Esophagus muscularis mucosa (tissue), 4 donors: ENCODE results near the gene TPO. TPM values are rescaled to one million over a fixed set of nuclear protein-coding genes. Genes with fewer than 3 reads are reported as not detected.

Source experiments
- DNase-seq: peaks from one replicate; pipeline ENCODE4 v3.0.0-alpha.2; 2017; ENCODE audit errors: extremely low spot score
- H3K27ac ChIP-seq, 4 donors: fragments of 200-600 bp; sonication (generic); replicated peaks in 1 of 4; 1 replicate in 3 of 4; 2 replicates in 1 of 4; pipeline ENCODE4 v1.5.1; 2016 to 2019; ENCODE audit warnings: mild to moderate bottlenecking in 1 of 4
- H3K27me3 ChIP-seq, 4 donors: fragments of 200-600 bp; sonication (generic); one replicate each; pipeline versions ENCODE4 v1.5.1 to v1.6.0; 2016 to 2019
- H3K36me3 ChIP-seq, 4 donors: fragments of 200-600 bp; sonication (generic); one replicate each; pipeline ENCODE4 v1.5.1; 2016 to 2019
- H3K4me1 ChIP-seq, 4 donors: fragments of 200-600 bp; sonication (generic); one replicate each; pipeline ENCODE4 v1.5.1; 2016 to 2019
- H3K4me3 ChIP-seq, 4 donors: fragments of 200-600 bp; sonication (generic); 1 replicate in 2 of 4; 2 replicates in 2 of 4; pipeline ENCODE4 v1.5.1; 2016 to 2019; ENCODE audit warnings: mild to moderate bottlenecking in 4 of 4, moderate library complexity in 1 of 4
- H3K9me3 ChIP-seq, 4 donors: fragments of 200-600 bp; sonication (generic); 1 replicate in 3 of 4; 2 replicates in 1 of 4; pipeline ENCODE4 v1.5.1; 2016 to 2019
- EP300 ChIP-seq: sonication (generic); formaldehyde crosslinking; IDR thresholded peaks from one replicate; pipeline ENCODE4 v1.6.1; 2017; ENCODE audit warnings: antibody characterized with exemption
- POLR2A ChIP-seq: fragments of 450-650 bp; IDR thresholded peaks from one replicate; pipeline ENCODE4 v1.6.1; 2017; ENCODE audit warnings: antibody characterized with exemption, moderate library complexity, mild to moderate bottlenecking, low read depth
- POLR2AphosphoS5 ChIP-seq, 2 donors: sonication (generic); formaldehyde crosslinking; IDR thresholded peaks; one replicate each; pipeline ENCODE4 v1.6.1; 2017; ENCODE audit warnings: antibody characterized with exemption in 2 of 2
- WGBS: methylation state at CpG from one replicate; pipeline ENCODE4 v1.1.5; 2018; 5-methylcytosine and 5-hydroxymethylcytosine counted together
- intact Hi-C: fragments of 100-400 bp; cut with DNase I; formaldehyde crosslinking; loops from one replicate; pipeline ENCODE4 v1.15.1; 2023
- total RNA-seq, 4 donors: library from RNA; depleted of rRNA; stranded (reverse); fragments of >200 nt; gene quantifications; one replicate each; pipeline versions ENCODE4 v1.1.0 to v1.2.1, GENCODE V29; 2016
- TF ChIP-seq, protein P1 (sequence below), 3 experiments: fragments of 200-600 bp in 2 of 3; fragments of 450-650 bp in 1 of 3; sonication (generic) in 2 of 3; IDR thresholded peaks; one replicate each; pipeline ENCODE4 v1.5.1; 2017 to 2019; ENCODE audit warnings: antibody characterized with exemption in 3 of 3, mild to moderate bottlenecking in 2 of 3, moderate library complexity in 1 of 3

TPO gene
- total RNA-seq, 4 donors from 2014 or later: 7.1 to 18.4 (median 10.4) TPM

DNA sequence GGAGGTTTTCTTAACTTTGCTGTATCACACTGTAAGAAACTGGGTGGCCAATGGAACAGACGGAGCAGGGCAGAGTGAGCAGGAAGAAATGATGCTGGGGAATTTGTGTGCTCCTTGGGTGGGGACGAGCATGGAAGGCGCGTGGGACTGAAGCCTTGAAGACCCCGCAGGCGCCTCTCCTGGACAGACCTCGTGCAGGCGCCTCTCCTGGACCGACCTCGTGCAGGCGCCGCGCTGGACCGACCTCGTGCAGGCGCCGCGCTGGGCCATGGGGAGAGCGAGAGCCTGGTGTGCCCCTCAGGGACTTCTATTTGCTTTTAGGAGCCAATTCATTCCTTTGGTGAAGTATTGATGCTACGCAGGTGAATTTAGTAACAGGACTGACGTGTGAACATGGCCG is 8.9 kb downstream of the TPO start:
- DNase-seq: no peak

DNA sequence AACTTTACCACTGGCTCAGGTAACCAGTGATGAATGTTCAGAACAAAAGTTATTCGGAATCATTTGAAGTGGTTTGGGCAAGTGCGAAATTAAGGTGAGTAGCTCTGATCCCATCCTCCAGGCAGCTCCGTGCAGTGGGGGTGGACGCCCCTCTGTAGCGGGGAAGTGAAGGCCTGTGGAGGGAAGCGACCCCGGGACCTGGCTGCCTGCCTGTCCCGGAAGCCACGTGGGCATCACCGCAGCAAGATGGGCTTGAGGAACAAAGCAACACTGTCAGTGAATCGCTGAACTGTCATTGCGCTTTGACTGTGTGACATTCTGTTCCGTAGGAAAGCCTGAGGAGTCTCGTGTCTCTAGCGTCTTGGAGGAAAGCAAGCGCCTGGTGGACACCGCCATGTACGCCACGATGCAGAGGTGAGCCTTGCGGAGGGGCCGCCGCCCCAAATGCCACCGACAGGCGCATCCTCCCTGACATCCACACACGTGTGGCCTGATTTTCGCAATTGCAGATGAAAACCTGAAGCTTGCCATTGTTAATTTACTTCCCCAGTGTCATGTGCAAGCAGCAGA is 9.5 kb downstream of the TPO start:
- WGBS: 90% methylated on average over 26 of the region's 26 CpGs
- intact Hi-C loops: no loop called here
- DNase-seq: no peak
- H3K27me3 ChIP-seq: peaks cover 0 to 23% (median 0%) of the 10 kb centered on the region in 4 donors
- H3K4me3 ChIP-seq: no peak overlapping the region
- no peaks in the 10 kb centered on the region for H3K4me1 ChIP-seq
- TF ChIP-seq, protein P1, sequence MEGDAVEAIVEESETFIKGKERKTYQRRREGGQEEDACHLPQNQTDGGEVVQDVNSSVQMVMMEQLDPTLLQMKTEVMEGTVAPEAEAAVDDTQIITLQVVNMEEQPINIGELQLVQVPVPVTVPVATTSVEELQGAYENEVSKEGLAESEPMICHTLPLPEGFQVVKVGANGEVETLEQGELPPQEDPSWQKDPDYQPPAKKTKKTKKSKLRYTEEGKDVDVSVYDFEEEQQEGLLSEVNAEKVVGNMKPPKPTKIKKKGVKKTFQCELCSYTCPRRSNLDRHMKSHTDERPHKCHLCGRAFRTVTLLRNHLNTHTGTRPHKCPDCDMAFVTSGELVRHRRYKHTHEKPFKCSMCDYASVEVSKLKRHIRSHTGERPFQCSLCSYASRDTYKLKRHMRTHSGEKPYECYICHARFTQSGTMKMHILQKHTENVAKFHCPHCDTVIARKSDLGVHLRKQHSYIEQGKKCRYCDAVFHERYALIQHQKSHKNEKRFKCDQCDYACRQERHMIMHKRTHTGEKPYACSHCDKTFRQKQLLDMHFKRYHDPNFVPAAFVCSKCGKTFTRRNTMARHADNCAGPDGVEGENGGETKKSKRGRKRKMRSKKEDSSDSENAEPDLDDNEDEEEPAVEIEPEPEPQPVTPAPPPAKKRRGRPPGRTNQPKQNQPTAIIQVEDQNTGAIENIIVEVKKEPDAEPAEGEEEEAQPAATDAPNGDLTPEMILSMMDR (IDR thresholded peaks at IDR 0.05): no peak
- no peak for TF ChIP-seq EP300
- TF ChIP-seq POLR2AphosphoS5 (IDR thresholded peaks at IDR 0.05): no peak
- TF ChIP-seq POLR2A: no peak
- H3K36me3 ChIP-seq: peaks cover 0 to 58% (median 0%) of the 10 kb centered on the region in 4 donors
- H3K9me3 ChIP-seq: no peaks in the 10 kb centered on the region
- H3K27ac ChIP-seq: no peak overlapping the region

More for the DNA sequence above, 8.9 kb downstream of the TPO start:
- Histone ChIP-seq H3K27ac (no peak overlapping the region), H3K27me3 (peaks cover 0 to 18% (median 0%) of the 10 kb centered on the region in 4 donors), H3K9me3 (no peaks in the 10 kb centered on the region), H3K4me1 (no peaks in the 10 kb centered on the region), H3K36me3 (peaks cover 0 to 56% (median 0%) of the 10 kb centered on the region in 4 donors), H3K4me3 (no peak overlapping the region)
- WGBS: 93% methylated on average over 18 of the region's 22 CpGs
- TF ChIP-seq POLR2AphosphoS5 (IDR thresholded peaks at IDR 0.05) (no peak), EP300 (no peak), POLR2A (no peak)
- TF ChIP-seq, protein P1 (IDR thresholded peaks at IDR 0.05): no peak
- intact Hi-C loops: no loop called here

DNA sequence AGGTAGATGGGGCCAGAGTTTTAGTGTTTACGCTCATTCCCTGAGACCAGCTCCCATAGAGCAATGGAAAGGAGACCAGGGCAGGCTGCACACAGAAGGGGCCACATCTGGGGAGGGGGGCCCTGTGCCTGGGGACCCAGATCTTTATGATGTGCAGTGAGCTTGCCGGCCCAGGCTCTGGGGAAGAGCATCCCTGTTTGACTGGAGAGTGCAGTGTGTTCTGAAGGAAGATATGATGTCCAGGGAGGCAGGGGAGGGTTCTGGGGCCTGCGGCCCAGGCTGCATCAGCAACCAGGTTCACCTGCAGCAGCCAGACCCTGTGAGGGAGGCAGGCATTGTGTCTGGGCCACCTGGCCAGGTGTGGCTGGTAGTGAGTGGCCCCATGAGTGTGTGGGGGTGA is 13.8 kb downstream of the TPO start:
- Histone ChIP-seq H3K4me3 (no peak overlapping the region), H3K4me1 (no peaks in the 10 kb centered on the region), H3K9me3 (no peaks in the 10 kb centered on the region), H3K27ac (no peak overlapping the region), H3K27me3 (peaks cover 0 to 11% (median 0%) of the 10 kb centered on the region in 4 donors), H3K36me3 (peaks cover 0 to 46% (median 0%) of the 10 kb centered on the region in 4 donors)
- DNase-seq: no peak
- 93% methylated on average over 3 of the region's 3 CpGs for WGBS
- intact Hi-C loops: no loop called here
- TF ChIP-seq EP300 (no peak), POLR2AphosphoS5 (IDR thresholded peaks at IDR 0.05) (no peak), POLR2A (no peak)
- TF ChIP-seq, protein P1 (IDR thresholded peaks at IDR 0.05): no peak

DNA sequence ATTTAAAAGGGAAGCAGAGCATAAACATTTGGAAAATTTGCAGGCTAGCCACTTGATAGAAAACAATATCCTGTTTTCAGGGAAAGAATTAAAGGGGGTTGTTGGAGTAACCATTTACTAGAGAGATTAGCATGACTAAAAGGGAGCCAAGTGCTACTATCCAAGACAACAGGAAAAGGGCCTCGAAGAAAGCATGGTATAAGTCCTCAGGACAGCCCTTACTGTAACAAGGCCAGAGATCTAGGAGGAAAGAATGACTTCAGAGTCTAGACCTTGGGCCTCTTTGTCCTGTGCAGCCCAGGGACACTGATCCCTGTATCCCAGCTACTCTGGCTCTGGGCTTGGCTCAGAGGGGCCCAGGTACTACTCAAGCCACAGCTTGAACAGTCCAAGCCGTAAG is 16.6 kb downstream of the TPO start:
- Histone ChIP-seq H3K4me3 (no peak overlapping the region), H3K27ac (no peak overlapping the region), H3K9me3 (no peaks in the 10 kb centered on the region), H3K27me3 (peaks cover 0 to 11% (median 0%) of the 10 kb centered on the region in 4 donors), H3K4me1 (no peaks in the 10 kb centered on the region), H3K36me3 (peaks cover 0 to 37% (median 0%) of the 10 kb centered on the region in 4 donors)
- DNase-seq: no peak
- 91% methylated on average over 2 of the region's 2 CpGs for WGBS
- intact Hi-C loops: no loop called here
- no peak for TF ChIP-seq EP300
- TF ChIP-seq POLR2AphosphoS5 (IDR thresholded peaks at IDR 0.05): no peak
- TF ChIP-seq, protein P1 (IDR thresholded peaks at IDR 0.05): no peak
- no peak for TF ChIP-seq POLR2A

DNA sequence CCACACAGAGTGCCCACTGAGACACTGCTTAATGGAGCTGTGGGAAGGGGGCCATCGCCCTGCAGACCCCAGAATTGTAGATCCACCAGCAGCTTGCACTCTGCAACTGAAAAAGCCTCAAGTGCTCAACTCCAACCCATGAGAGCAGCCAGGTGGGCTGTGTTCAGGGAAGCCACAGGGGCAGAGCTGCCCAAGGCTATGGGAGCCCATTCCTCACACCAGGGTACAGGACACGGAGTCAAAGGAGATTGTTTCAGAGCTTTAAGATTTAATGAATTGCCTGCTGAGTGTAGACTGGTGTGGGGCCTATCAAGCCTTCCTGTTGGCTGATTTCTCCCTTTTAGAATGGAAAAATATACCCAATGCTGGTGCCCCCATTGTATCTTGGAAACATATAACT is 17.2 kb downstream of the TPO start:
- no peak overlapping the region for H3K4me3 ChIP-seq
- no peaks in the 10 kb centered on the region for H3K4me1 ChIP-seq
- intact Hi-C loops: no loop called here
- H3K27me3 ChIP-seq: peaks cover 0 to 11% (median 0%) of the 10 kb centered on the region in 4 donors
- no peak for DNase-seq
- H3K27ac ChIP-seq: no peak overlapping the region
- TF ChIP-seq, protein P1 (IDR thresholded peaks at IDR 0.05): no peak
- TF ChIP-seq POLR2A (no peak), POLR2AphosphoS5 (IDR thresholded peaks at IDR 0.05) (no peak), EP300 (no peak)
- peaks cover 0 to 35% (median 0%) of the 10 kb centered on the region in 4 donors for H3K36me3 ChIP-seq
- no peaks in the 10 kb centered on the region for H3K9me3 ChIP-seq
- 100% methylated on average over 1 of the region's 2 CpGs for WGBS
